M059J (cell line): ENCODE results near the gene CCDC146. TPM values are rescaled to one million over a fixed set of nuclear protein-coding genes. Genes with fewer than 3 reads are reported as not detected.
"Not testable (repeated sequence)": the region's sequence is repeated elsewhere in the genome, so short reads cannot be mapped to it uniquely, and the experiment has no call there.

Source experiments
- DNase-seq: peaks from one replicate; pipeline ENCODE4 v3.0.0-alpha.2; 2012; ENCODE audit warnings: low read depth
- total RNA-seq: library from RNA; depleted of rRNA; stranded (reverse); fragments of >200 nt; shearing (Covaris generic); gene quantifications from 2 replicates; pipeline ENCODE4 v1.2.3, GENCODE V29; 2014; rRNA removed

Gene CCDC146, protein sequence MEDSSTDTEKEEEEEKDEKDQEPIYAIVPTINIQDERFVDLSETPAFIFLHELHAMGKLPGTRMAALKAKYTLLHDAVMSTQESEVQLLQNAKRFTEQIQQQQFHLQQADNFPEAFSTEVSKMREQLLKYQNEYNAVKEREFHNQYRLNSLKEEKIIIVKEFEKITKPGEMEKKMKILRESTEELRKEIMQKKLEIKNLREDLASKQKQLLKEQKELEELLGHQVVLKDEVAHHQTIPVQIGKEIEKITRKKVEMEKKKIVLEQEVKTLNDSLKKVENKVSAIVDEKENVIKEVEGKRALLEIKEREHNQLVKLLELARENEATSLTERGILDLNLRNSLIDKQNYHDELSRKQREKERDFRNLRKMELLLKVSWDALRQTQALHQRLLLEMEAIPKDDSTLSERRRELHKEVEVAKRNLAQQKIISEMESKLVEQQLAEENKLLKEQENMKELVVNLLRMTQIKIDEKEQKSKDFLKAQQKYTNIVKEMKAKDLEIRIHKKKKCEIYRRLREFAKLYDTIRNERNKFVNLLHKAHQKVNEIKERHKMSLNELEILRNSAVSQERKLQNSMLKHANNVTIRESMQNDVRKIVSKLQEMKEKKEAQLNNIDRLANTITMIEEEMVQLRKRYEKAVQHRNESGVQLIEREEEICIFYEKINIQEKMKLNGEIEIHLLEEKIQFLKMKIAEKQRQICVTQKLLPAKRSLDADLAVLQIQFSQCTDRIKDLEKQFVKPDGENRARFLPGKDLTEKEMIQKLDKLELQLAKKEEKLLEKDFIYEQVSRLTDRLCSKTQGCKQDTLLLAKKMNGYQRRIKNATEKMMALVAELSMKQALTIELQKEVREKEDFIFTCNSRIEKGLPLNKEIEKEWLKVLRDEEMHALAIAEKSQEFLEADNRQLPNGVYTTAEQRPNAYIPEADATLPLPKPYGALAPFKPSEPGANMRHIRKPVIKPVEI
- 1.1 and 2.9 TPM in 2 replicates for total RNA-seq

DNA sequence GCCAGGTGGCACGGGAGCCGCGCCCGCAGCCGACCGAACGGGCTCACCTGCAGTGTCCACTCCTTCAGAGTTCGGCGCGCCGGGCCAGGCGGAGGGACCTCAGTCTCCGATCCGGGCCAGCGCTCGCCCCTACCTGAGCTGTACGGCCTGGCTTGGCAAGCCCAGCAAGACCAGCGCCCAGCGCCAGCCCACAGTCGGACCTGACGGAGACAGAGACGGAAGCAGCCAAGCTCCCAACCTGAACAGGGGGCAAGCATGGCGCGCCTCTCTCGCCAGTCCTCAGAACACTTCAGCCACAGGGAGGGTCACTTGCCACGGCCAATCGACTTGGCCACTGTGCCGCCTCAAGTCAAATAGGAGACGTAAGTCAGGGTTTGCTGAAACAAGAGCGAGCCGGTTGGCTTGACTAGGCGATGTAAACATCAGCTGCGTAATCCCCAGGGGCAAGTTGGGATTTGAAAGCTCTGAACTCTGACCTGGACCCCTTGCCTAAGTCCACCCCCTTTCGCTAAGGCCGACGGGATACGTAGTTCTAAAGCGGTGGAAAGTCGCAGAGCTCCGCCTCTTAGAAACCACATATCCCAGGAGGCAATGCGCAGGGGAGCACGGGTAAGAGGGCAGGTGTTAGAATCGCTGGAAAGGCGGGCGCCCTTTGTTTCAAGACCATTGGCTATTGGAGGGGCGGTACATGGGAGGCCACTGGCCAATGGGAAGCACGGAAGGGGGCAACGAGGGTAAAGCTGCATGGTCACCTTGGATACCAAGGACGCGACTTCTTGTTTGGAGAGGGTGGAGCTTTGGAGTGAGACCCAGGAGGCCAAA lies at the start of gene CCDC146:
Gene CCDC146, plus strand, starts transcription at position 756 of the 822 bp plus-strand sequence. CDS start 45,054 bp downstream, outside the sequence.
- peak; percentile 100 for DNase-seq

DNA sequence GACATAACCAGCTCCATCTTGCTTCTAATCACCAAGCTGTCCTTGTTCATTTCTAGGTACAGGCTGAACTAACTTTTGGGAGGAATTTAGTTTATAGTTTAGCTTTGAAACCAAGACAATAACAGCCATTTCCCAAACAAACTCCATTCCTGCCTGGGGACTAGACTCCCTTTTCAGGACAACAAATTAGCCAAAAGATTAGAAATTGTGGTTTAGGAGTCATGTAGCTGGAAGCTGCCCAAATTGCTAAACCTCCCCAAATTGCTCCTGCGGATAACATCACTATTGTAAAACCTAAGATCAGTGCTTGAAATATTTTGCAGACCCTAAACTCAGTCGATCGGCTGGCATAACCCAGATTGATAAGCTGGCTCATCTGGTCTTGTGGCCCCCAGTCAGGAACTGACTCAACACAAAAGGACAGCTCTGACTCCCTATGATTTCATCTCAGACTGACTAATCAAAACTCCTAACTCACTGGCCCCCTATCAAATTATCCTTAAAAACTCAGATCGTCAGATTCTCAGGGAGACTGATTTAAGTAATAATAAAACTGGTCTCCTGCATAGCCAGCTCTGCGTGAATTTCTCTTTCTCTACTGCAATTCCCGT lies 47.5 kb upstream of the CCDC146 start:
- DNase-seq, result peak; percentile 72

DNA sequence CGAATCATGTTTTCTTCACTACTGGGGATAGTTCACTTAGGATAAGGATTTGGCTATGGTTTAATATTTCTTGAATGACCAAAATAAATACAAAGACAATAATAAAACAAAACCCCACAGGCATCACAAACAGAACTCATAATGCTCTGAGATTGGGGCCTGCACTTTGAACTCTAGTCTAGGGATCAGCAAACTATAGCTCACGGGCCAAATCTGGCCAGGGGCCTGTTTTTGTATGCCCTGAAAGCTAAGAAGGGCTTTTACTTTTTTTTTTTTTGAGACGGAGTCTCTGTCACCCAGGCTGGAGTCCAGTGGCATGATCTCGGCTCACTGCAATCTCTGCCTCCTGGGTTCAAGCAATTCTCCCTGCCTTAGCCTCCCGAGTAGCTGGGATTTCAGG lies 45.4 kb upstream of the CCDC146 start:
- not testable (repeated sequence) for DNase-seq

DNA sequence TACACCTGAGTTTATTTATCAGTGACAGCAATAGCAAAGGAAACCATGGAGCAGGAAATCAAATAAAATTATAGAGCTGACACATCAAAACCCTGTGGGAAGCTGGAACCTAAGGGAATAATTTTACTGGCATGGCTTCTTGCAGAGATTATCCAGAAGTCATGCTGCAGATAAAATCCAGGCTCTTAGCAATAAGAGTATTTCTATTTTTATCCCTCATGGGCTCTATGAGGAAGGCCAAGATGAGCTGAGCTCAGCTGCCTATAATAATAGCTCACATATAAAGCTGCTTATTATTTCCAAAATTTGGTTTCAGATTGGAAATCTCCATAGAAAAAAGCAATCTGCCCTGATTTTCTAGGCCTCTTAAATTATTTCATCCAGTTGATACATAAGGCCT lies 43.3 kb upstream of the CCDC146 start:
- DNase-seq, result not testable (repeated sequence)

DNA sequence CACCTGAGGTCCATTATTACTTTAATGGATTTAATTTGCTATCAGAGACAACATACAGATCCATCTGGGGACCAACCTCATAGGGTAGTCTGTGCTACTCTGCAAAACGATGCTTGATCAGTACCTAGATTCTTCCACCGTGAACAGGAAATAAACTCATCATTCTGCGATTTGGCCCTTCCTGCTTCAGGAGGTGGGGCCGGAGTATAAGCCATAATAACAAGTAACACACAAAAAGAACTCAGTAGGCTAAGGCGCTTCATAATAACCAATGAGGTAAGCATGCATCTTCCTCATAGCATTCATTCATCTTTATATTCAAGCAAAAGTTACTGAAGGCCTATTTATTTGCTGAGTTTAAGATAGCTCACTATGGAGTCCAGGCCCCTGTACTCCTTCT lies 42.8 kb upstream of the CCDC146 start:
- DNase-seq, result not testable (repeated sequence)

DNA sequence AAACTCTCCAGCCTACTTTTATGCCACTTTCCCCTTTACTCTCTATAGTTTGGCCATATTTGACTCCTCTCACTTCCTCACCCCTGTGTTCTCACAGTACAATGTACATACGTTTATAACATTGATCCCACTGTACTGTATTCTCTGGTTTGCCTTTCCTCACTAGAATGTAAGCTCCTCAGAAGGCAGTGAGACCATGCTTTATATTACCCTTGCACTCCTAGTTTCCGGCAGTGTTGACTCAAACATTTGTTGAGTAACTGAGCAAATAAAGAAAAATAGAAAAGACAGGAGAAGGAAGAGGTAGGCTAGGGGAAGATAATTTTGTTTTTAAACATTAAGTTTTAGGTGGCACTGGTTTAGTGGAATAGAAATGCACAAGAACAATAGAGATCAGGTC lies 42.2 kb upstream of the CCDC146 start:
- not testable (repeated sequence) for DNase-seq

DNA sequence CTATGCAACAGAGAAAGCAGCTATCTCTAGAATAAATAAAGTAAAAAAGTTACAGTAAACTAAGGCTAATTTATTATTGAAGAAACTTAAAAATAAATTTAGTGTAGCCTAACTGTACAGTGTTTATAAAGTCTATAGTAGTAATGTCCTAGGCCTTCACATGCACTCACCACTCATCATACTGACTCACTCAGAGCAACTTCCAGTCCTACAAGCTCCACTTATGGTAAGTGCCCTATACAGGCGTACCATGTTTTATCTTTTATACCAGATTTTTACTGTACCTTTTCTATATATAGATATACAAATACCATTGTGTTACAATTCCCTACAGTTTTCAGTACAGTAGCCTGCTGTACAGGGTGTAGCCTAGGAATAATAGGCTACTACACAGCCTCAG lies 40.2 kb upstream of the CCDC146 start:
- DNase-seq, result not testable (repeated sequence)

DNA sequence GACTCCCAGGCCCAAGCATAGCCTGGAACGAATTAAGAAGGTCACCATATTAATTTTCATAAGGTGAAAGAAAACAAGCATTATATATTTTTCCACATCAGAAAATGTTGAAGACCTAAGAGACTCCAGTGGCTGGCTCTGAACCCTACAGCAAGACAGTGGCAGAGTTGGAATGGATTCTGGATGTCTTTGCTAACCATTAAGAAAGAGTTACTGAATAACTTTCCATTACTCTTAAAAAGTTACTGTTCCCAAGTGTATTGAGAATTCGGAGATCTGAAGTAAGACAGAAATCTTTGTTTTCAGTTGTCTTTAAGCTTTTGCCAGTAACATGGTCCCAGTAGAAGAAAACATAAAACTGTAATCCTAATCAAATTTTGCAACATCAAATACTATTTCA lies 30.1 kb upstream of the CCDC146 start:
- not testable (repeated sequence) for DNase-seq

DNA sequence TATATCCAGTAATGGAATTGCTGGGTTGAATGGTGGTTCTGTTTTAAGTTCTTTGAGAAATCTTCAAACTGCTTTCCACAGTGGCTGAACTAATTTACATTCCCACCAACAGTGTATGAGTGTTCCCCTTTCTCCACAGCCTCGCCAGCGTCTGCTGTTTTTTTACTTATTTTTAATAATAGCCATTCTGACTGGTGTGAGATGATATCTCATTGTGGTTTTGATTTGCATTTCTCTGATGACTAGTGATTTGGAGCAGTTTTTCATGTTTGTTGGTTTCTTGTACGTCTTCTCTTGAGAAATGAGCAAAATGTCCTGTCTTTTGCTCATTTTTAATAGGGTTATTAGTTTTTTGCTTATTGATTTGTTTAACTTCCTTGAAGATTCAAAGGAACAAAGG lies 21.9 kb upstream of the CCDC146 start:
- DNase-seq, result peak; percentile 26

DNA sequence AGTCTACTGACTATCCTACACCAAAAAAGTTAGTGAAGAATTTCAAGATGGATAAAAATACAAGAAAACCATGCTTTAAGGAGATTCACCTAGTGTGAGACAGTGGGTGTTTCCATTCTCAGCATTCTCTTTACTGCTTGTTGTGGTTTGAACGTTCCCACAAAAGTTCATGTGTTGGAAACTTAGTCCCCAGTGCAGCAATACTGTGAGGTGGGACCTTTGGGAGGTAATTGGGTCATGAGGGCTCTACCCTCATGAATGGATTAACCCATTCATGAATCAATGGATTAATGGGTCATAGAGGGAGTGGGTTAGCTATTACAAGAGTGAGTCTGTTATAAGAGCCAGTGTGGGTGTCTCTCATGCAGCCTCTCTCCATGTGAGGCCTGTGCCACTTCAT lies 21.2 kb upstream of the CCDC146 start:
- DNase-seq, result not testable (repeated sequence)

DNA sequence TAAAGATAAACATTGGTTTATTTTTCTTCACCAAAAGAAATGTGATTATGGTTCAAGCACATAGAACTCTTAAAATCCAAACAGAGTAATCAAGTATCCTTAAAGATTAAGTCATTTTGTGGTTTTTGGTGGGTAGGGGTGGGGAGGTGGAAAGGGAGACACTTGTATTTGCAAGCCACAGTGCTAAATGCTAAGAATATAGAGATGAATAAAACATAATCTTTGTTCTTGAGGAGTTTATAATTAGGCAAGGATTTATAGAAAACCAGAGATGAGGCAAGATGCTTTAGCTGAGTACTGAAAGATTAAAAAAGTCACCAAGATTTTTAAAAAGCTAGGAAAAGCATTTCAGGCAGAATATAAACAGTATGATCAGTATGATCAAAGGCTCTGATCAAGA lies 19.7 kb upstream of the CCDC146 start:
- DNase-seq, result not testable (repeated sequence)

DNA sequence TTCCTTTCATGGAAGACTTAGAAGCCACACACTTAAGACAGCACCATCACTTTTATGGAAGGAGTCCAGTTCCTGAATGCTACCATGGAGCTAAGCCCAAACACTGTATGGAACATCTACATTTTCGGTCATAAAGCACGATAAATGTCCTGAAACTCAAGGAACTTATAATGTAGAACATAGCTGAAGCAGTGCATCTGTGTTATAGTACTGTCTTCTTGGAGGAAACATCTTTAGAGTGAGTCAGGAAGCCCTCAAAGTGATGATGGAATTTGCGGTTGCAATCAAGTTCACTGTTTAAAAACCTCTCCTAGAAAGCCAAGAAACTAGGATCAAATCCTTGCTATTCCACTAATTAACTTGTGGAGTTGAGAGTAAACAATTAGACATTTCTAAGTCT lies 16.5 kb upstream of the CCDC146 start:
- DNase-seq, result not testable (repeated sequence)

DNA sequence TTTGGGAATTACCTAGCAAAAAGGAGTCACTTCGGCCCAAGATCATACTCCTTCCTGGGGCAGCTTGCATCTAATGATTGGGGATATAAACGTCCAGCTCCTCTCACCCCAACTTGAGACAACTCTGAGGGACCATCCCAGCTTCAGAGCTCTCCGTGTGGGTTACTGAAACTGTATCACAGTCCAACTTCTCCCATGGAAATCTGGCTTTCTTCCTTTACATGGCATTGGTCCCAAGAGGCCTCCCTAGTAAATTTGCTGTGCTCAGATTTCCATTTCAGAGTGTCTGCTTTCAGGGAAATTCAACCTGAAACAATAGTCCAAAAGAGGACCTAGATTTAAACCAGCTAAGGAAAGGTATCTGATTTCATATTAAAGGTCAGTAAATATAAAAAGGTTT lies 14.8 kb upstream of the CCDC146 start:
- DNase-seq, result not testable (repeated sequence)

DNA sequence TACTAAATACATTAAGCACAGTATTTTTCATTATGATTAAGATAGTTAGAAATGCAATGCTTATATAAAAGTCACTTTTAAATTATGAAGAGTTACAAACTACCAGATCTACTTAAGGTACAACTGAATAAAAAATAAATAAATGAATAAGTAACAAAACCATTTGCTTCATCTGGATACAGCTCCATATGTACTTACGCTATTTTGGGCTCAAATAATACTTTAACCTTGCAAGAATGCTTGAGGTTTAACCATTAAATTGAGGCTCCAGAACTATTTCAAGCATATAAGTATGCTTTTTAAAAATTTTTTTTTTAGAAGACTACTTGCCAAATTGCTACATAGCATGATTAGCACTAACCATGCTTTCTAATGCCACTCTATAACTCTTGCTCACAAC lies 14.1 kb upstream of the CCDC146 start:
- not testable (repeated sequence) for DNase-seq

DNA sequence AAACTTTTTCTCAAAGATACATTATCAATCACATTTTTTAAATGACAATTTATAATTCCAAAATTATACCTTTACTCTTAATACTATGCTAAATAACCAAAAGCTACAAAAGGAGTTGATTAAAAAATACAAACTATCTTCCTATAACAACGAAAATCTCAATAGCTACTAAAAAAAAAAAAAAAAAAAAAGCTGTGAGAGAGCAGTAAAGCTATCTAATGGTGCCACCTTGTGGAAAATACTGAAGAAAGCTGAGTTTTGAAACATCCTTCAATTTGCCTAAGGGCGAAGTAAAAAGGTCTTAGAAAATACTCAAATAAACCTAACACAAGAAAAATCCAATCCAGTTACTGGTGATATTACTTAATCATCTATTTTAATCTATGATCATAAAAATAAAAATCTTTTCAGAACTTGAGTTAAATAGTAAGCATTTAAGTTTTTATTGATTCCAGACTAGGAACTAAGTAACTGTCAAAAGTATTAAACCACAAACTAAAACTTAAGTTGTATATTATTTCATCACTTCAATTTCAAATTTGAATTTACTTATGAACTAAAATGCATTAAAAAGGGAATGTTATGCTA lies 9.6 kb upstream of the CCDC146 start:
- DNase-seq, result peak; percentile 18

DNA sequence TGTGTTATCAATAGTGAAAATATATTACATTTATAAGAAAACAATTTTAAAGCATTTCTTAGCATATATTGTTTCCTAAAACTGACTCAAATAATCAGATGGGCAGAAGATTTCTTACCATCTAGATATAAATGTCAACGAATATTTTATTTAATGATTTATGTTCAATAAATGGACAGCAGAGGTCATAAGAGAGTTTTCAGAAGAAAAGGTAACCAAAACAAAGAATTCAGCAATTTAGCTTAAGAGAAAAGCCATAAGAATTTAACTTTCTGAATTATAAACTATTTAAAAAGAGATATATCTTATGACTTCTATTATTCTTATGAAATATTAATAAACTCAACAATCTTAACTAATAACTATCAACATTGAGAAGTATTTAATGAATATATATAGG lies 3.1 kb downstream of the CCDC146 start:
- peak; percentile 6 for DNase-seq

DNA sequence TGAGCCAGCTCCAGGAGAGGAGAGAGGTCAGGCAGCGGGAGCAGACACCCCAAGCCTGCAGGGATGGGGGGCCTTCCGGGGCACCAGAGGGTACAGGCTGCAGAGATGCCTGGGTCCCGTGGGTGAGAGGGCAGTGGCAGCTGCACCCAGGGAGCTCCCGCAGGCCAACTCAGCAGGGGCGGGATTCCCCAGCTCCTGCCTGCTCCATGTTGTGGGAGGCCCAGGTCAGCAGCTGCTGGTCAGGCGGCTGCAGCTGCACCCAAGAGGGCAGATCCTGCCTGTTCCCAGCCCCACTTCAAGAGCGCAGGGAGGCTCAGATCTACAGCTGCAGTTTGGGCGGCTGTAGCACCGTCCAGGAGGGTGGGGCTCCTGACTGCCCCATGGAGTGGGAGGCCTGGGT lies 4.6 kb downstream of the CCDC146 start:
- not testable (repeated sequence) for DNase-seq

DNA sequence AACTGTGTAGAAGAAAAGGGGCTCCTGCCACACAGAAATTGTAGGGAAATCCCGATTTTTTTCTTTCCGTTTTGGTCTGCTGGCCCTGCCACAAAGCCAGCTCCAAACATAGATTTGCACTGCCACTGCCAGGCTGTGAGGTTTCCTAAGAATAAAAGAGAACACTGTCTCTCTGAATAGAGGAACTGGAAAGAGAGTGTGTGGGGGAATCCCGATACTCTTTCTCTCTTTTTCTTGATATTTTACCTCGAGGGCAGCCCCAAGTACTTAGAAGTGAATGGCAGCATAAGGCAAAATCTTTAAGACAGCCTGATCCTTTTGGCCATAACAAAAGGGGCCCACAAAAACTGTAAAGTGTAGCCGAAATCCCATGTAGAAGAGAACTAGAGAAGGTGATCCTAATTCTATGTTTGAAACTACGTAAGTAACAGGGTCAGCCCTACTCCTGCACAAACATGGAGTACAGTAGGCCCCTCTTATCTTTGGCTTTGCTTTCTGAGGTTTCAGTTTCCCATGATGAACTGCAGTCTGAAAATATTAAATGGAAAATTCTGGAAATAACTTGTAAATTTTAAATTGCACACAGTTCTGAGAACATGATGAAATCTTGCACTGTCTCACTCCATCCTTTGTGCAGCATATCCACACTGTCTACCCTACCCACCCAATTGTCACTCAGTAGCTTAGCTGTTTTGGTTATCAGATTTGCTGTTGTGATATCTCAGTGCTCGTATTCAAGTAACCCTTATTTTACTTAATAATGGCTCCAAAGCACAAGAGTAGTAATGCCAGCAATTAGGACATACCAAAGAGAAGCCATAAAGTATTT lies 6.4 kb downstream of the CCDC146 start:
- DNase-seq, result peak; percentile 2

DNA sequence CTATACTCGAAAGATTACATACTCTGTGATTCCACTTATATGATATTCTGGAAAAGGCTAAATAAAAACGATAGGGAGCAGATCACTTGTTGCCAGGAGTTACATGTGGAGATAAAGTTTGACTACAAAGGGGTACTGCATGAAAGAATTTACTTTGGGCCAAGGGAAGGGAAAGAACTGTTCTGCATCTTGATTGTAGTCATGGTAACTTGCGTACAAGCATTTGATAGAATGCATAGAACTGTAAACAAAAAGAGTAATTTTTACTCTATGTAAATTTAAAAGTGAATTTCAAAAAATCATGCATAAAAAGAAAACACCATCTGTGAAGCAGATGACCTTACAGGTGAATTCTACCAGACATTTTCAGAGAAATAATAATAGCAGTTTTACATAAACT lies 9.4 kb downstream of the CCDC146 start:
- not testable (repeated sequence) for DNase-seq

DNA sequence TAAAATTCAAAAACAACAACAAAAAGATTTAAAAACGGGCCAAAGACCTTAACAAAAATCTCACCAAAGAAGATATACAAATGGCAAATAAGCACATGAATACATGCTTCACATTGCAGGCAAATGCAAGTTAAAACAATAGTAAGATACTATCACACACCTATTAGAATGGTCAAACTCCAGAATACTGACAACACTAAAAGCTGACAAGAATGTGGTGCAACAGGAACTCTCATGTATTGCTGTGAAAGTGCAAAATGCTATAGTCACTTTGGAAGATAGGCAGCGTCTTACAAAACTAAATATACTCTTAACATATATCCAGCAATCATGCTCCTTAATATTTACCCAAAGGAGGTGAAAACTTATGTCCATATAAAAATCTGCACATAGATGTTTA lies 16.3 kb downstream of the CCDC146 start:
- not testable (repeated sequence) for DNase-seq
